ENCODE measurements around the gene PDE4D.

The PDE4D gene

GRCh38 chr5:59863777-59864176, 29.7 kb downstream of the PDE4D start:
- H3K4me2 ChIP-seq (ENCODE audit: low read depth, low read length) = no peak overlapping the region
- no peaks in the 10 kb centered on the region for H3K9me2 ChIP-seq (replicated peaks; ENCODE audit: insufficient read depth, low read length)
- H3K27ac ChIP-seq (ENCODE audit: low read length) = no peak overlapping the region
- H3F3A ChIP-seq (ENCODE audit: insufficient read depth, low read length) = no peaks in the 10 kb centered on the region
- H3K79me2 ChIP-seq (ENCODE audit: low read length) = no peaks in the 10 kb centered on the region
- H3K36me3 ChIP-seq (replicated peaks; ENCODE audit: insufficient read depth, low read length) = no peaks in the 10 kb centered on the region
- no peak for TF ChIP-seq EZH2 (optimal IDR thresholded peaks at IDR 0.05; ENCODE audit: low read depth, low read length)
- TF ChIP-seq EZH2phosphoT487 (IDR thresholded peaks at IDR 0.05; ENCODE audit: low read length) = no peak
- no peak for TF ChIP-seq CTCF (IDR thresholded peaks at IDR 0.05; ENCODE audit: low read length)
- no peaks in the 10 kb centered on the region for H3K27me3 ChIP-seq (replicated peaks; ENCODE audit: insufficient read depth, low read length)
- no peak for DNase-seq
- no peak overlapping the region for H3K4me3 ChIP-seq (ENCODE audit: low read length)
- H3K9ac ChIP-seq (ENCODE audit: low read length) = no peak overlapping the region
- H2AFZ ChIP-seq (ENCODE audit: low read length) = no peak overlapping the region
- no peaks in the 10 kb centered on the region for H3K4me1 ChIP-seq (ENCODE audit: low read length)
- no peaks in the 10 kb centered on the region for H4K20me1 ChIP-seq (ENCODE audit: insufficient read depth, low read length)
- H3K9me3 ChIP-seq (replicated peaks; ENCODE audit: insufficient read depth, low read length) = no peaks in the 10 kb centered on the region

- no peak for DNase-seq
- H3K9ac ChIP-seq (ENCODE audit: low read length) = no peak overlapping the region
- no peaks in the 10 kb centered on the region for H3K9me2 ChIP-seq (replicated peaks; ENCODE audit: insufficient read depth, low read length)
- no peak overlapping the region for H3K4me2 ChIP-seq (ENCODE audit: low read depth, low read length)
- H3K4me3 ChIP-seq (ENCODE audit: low read length) = no peak overlapping the region
- H3F3A ChIP-seq (ENCODE audit: insufficient read depth, low read length) = no peaks in the 10 kb centered on the region
- no peak overlapping the region for H2AFZ ChIP-seq (ENCODE audit: low read length)
- H3K4me1 ChIP-seq (ENCODE audit: low read length) = no peaks in the 10 kb centered on the region
- TF ChIP-seq EZH2 (optimal IDR thresholded peaks at IDR 0.05; ENCODE audit: low read depth, low read length) = no peak
- no peak for TF ChIP-seq EZH2phosphoT487 (IDR thresholded peaks at IDR 0.05; ENCODE audit: low read length)
- TF ChIP-seq CTCF (IDR thresholded peaks at IDR 0.05; ENCODE audit: low read length) = no peak
- no peaks in the 10 kb centered on the region for H3K79me2 ChIP-seq (ENCODE audit: low read length)
- no peak overlapping the region for H3K27ac ChIP-seq (ENCODE audit: low read length)
- no peaks in the 10 kb centered on the region for H3K36me3 ChIP-seq (replicated peaks; ENCODE audit: insufficient read depth, low read length)
- no peaks in the 10 kb centered on the region for H3K9me3 ChIP-seq (replicated peaks; ENCODE audit: insufficient read depth, low read length)
- H4K20me1 ChIP-seq (ENCODE audit: insufficient read depth, low read length) = no peaks in the 10 kb centered on the region
- no peaks in the 10 kb centered on the region for H3K27me3 ChIP-seq (replicated peaks; ENCODE audit: insufficient read depth, low read length)
Measured at GRCh38 chr5:59856358-59856757, 37.2 kb downstream of the PDE4D start.

DNA sequence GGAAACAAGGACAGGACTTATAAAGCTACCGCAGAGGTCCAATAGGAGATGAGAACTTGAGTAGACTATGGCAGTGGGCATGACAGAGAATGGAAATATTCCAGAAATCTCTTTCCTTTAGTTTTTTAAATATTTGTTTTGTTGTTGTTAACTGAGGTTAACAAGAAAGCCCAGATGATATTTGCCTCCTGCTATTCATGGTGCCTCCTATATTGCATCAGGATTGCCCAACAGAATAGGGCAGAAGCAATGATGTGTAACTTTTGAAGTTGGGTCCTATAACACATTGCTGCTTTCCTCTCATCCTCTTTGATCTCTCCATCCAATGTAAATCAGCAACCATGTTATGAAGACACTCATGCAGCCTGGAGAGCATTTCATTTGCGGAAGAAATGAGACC, 42.8 kb downstream of the PDE4D start:
- Histone ChIP-seq H3K9ac (ENCODE audit: low read length) (no peak overlapping the region), H3K9me2 (replicated peaks; ENCODE audit: insufficient read depth, low read length) (no peaks in the 10 kb centered on the region), H3K27ac (ENCODE audit: low read length) (no peak overlapping the region), H3K27me3 (replicated peaks; ENCODE audit: insufficient read depth, low read length) (no peaks in the 10 kb centered on the region), H2AFZ (ENCODE audit: low read length) (no peak overlapping the region), H3K79me2 (ENCODE audit: low read length) (no peaks in the 10 kb centered on the region), H3F3A (ENCODE audit: insufficient read depth, low read length) (no peaks in the 10 kb centered on the region), H3K4me3 (ENCODE audit: low read length) (no peak overlapping the region), H3K36me3 (replicated peaks; ENCODE audit: insufficient read depth, low read length) (no peaks in the 10 kb centered on the region), H4K20me1 (ENCODE audit: insufficient read depth, low read length) (no peaks in the 10 kb centered on the region), H3K4me2 (ENCODE audit: low read depth, low read length) (no peak overlapping the region), H3K4me1 (ENCODE audit: low read length) (no peaks in the 10 kb centered on the region), H3K9me3 (replicated peaks; ENCODE audit: insufficient read depth, low read length) (no peaks in the 10 kb centered on the region)
- no peak for DNase-seq
- TF ChIP-seq EZH2 (optimal IDR thresholded peaks at IDR 0.05; ENCODE audit: low read depth, low read length) (no peak), EZH2phosphoT487 (IDR thresholded peaks at IDR 0.05; ENCODE audit: low read length) (no peak), CTCF (IDR thresholded peaks at IDR 0.05; ENCODE audit: low read length) (no peak)

Data from MM.1S (cell line).